CD14-positive monocyte (primary cell): ENCODE data around the gene CORO2A. TPM values are rescaled to one million over a fixed set of nuclear protein-coding genes. Genes with fewer than 3 reads are reported as not detected.

Source experiments
- DNase-seq, 3 donors: peaks; one replicate each; pipeline ENCODE4 v3.0.0-alpha.2; 2011 to 2022
- H2AFZ ChIP-seq: 2 replicates; pipeline ENCODE4 v1.6.0; 2012; ENCODE audit warnings: mild to moderate bottlenecking, low read depth, low read length, inconsistent platforms; ENCODE audit not compliant: insufficient read depth, poor library complexity, severe bottlenecking
- H3K27ac ChIP-seq, 2 donors: 1 replicate in 1 of 2; 2 replicates in 1 of 2; pipeline ENCODE4 v1.5.1; 2012 to 2013; ENCODE audit warnings: low read length in 2 of 2, control low read depth in 1 of 2, inconsistent platforms in 1 of 2, low read depth in 1 of 2, mild to moderate bottlenecking in 1 of 2
- H3K27me3 ChIP-seq, 2 donors: one replicate each; pipeline versions ENCODE4 v1.6.0 to v1.6.1; 2011 to 2013; ENCODE audit warnings: low read length in 2 of 2; ENCODE audit not compliant: control insufficient read depth in 2 of 2, insufficient read depth in 2 of 2
- H3K36me3 ChIP-seq, 2 donors: replicated peaks in 1 of 2; 1 replicate in 1 of 2; 2 replicates in 1 of 2; pipeline versions ENCODE4 v1.5.1 to v1.6.1; 2012 to 2013; ENCODE audit warnings: low read length in 2 of 2, control low read depth in 1 of 2, inconsistent platforms in 1 of 2, mild to moderate bottlenecking in 1 of 2; ENCODE audit not compliant: insufficient read depth in 2 of 2, control insufficient read depth in 1 of 2
- H3K4me1 ChIP-seq, 2 donors: 1 replicate in 1 of 2; 2 replicates in 1 of 2; pipeline versions ENCODE4 v1.5.1 to v1.6.1; 2012 to 2013; ENCODE audit warnings: low read length in 2 of 2, control low read depth in 1 of 2, inconsistent platforms in 1 of 2, mild to moderate bottlenecking in 1 of 2, moderate library complexity in 1 of 2; ENCODE audit not compliant: insufficient read depth in 2 of 2, control insufficient read depth in 1 of 2
- H3K4me2 ChIP-seq: replicated peaks from 2 replicates; pipeline ENCODE3; 2012; ENCODE audit warnings: low read length, moderate library complexity, mild to moderate bottlenecking; ENCODE audit not compliant: poor library complexity, severe bottlenecking; ENCODE audit errors: extremely low read depth
- H3K4me3 ChIP-seq, 3 experiments: fragments of 200-600 bp in 1 of 3; sonication (generic) in 1 of 3; replicated peaks in 1 of 3; 1 replicate in 2 of 3; 2 replicates in 1 of 3; pipeline ENCODE4 v1.5.1; 2011 to 2013; ENCODE audit warnings: low read length in 3 of 3, mild to moderate bottlenecking in 3 of 3, control low read depth in 2 of 3, low read depth in 2 of 3, inconsistent platforms in 1 of 3, moderate library complexity in 1 of 3
- H3K79me2 ChIP-seq: 2 replicates; pipeline ENCODE4 v1.6.0; 2012; ENCODE audit warnings: mild to moderate bottlenecking, control low read depth, inconsistent platforms, low read length, moderate library complexity; ENCODE audit not compliant: insufficient read depth
- H3K9ac ChIP-seq: 2 replicates; pipeline ENCODE4 v1.6.0; 2017; ENCODE audit warnings: low read length, mild to moderate bottlenecking; ENCODE audit not compliant: insufficient read depth, poor library complexity, severe bottlenecking
- H3K9me3 ChIP-seq, 2 donors: replicated peaks in 1 of 2; 1 replicate in 1 of 2; 2 replicates in 1 of 2; pipeline versions ENCODE4 v1.5.1 to v1.6.1; 2012 to 2013; ENCODE audit warnings: low read length in 2 of 2, control low read depth in 1 of 2; ENCODE audit not compliant: control insufficient read depth in 1 of 2, insufficient read depth in 1 of 2
- H4K20me1 ChIP-seq: 2 replicates; pipeline ENCODE4 v1.6.0; 2012; ENCODE audit warnings: mild to moderate bottlenecking, low read length, control low read depth, moderate library complexity; ENCODE audit not compliant: insufficient read depth
- H3K27ac Mint-ChIP-seq, 7 donors: one replicate each; pipeline ENCODE4 v1.8.0; 2020; ENCODE audit warnings: mild to moderate bottlenecking in 7 of 7, mixed read lengths in 7 of 7, moderate library complexity in 6 of 7, inconsistent platforms in 2 of 7
- H3K27me3 Mint-ChIP-seq, 3 donors: one replicate each; pipeline ENCODE4 v1.8.0; 2021 to 2022; ENCODE audit warnings: low read depth in 3 of 3, mild to moderate bottlenecking in 3 of 3, mixed read lengths in 3 of 3, moderate library complexity in 3 of 3, inconsistent platforms in 1 of 3
- H3K36me3 Mint-ChIP-seq, 2 donors: one replicate each; pipeline ENCODE4 v1.8.0; 2020; ENCODE audit warnings: mixed read lengths in 2 of 2, inconsistent platforms in 1 of 2, mild to moderate bottlenecking in 1 of 2
- H3K4me1 Mint-ChIP-seq: one replicate; pipeline ENCODE4 v1.8.0; 2020; ENCODE audit warnings: mild to moderate bottlenecking, mixed read lengths
- H3K4me3 Mint-ChIP-seq, 2 donors: one replicate each; pipeline ENCODE4 v1.8.0; 2020; ENCODE audit warnings: mild to moderate bottlenecking in 2 of 2, mixed read lengths in 2 of 2, moderate library complexity in 1 of 2
- H3K9me3 Mint-ChIP-seq, 7 donors: one replicate each; pipeline ENCODE4 v1.8.0; 2020 to 2022; ENCODE audit warnings: mixed read lengths in 7 of 7, mild to moderate bottlenecking in 6 of 7, moderate library complexity in 6 of 7, inconsistent platforms in 2 of 7
- CTCF ChIP-seq: fragments of 200-600 bp; IDR thresholded peaks from one replicate; pipeline ENCODE4 v1.8.0; 2022; ENCODE audit warnings: antibody characterized with exemption, mild to moderate bottlenecking
- WGBS: methylation state at CpG from one replicate; pipeline ENCODE4 v1.1.5; 2013; ENCODE audit warnings: missing lambda C conversion rate; ENCODE audit not compliant: insufficient coverage; 5-methylcytosine and 5-hydroxymethylcytosine counted together
- intact Hi-C, 2 donors: fragments of 100-400 bp; cut with micrococcal nuclease; formaldehyde crosslinking; loops; one replicate each; pipeline versions ENCODE4 v1.15.0 to v1.15.1; 2023
- polyA plus RNA-seq, 3 donors: library from polyadenylated mRNA; depleted of rRNA in 1 of 3; unstranded in 2 of 3; stranded (reverse) in 1 of 3; fragments of 300-500 nt in 2 of 3; fragments of >200 nt in 1 of 3; fragmentation: Illumina TruSeq in 2 of 3; gene quantifications; 1 replicate in 2 of 3; 2 replicates in 1 of 3; pipeline ENCODE4 v1.2.3, GENCODE V29; 2012 to 2021

Gene CORO2A
- polyA plus RNA-seq, 3 donors: 1.2 to 3.5 (median 2.1) TPM

- Mint-ChIP-seq H3K36me3 (peaks cover 86 to 96% of the 10 kb centered on the region in 2 donors), H3K27ac (peak overlapping the region in 3 of 7 donors; percentile 46 to 81 (median 60)), H3K4me3 (no peak overlapping the region), H3K4me1 (peaks cover 13% of the 10 kb centered on the region), H3K27me3 (no peaks in the 10 kb centered on the region), H3K9me3 (no peaks in the 10 kb centered on the region)
- DNase-seq: no peak
- 88% methylated on average over 3 of the region's 4 CpGs for WGBS
- peaks cover 63% of the 10 kb centered on the region for H4K20me1 ChIP-seq
- peak overlapping the region in 1 of 2 donors; percentile 52 for H3K27ac ChIP-seq
- peaks cover 22% of the 10 kb centered on the region for H3K79me2 ChIP-seq
- no peaks in the 10 kb centered on the region for H3K27me3 ChIP-seq
- peaks cover 92 to 99% of the 10 kb centered on the region in 2 donors for H3K36me3 ChIP-seq
- H3K4me1 ChIP-seq: no peaks in the 10 kb centered on the region
- H3K4me2 ChIP-seq: no peak overlapping the region
- TF ChIP-seq CTCF: no peak
- H3K9ac ChIP-seq: no peak overlapping the region
- intact Hi-C loops: no loop called here
- H3K4me3 ChIP-seq: no peak overlapping the region
- no peaks in the 10 kb centered on the region for H3K9me3 ChIP-seq
- no peak overlapping the region for H2AFZ ChIP-seq
Measured at GRCh38 chr9:98229090-98229395, 36.6 kb upstream of the CORO2A start.

GRCh38 chr9:98228392-98229089 lies 36.1 kb upstream of the CORO2A start:
- H3K27ac Mint-ChIP-seq: peak overlapping the region in 4 of 7 donors; percentile 19 to 81 (median 58)
- Histone ChIP-seq H3K4me2 (no peak overlapping the region), H3K4me3 (no peak overlapping the region), H2AFZ (no peak overlapping the region), H3K27me3 (no peaks in the 10 kb centered on the region), H3K79me2 (peaks cover 17% of the 10 kb centered on the region), H3K36me3 (peaks cover 87 to 97% of the 10 kb centered on the region in 2 donors), H3K9me3 (no peaks in the 10 kb centered on the region), H3K4me1 (peaks cover 2 to 4% of the 10 kb centered on the region in 2 donors), H3K27ac (peak overlapping the region in 1 of 2 donors; percentile 52), H4K20me1 (peaks cover 59% of the 10 kb centered on the region), H3K9ac (no peak overlapping the region)
- peaks cover 0 to under 1% (median 0%) of the 10 kb centered on the region in 3 donors for H3K27me3 Mint-ChIP-seq
- no peak overlapping the region for H3K4me3 Mint-ChIP-seq
- 100% methylated on average over 7 of the region's 10 CpGs for WGBS
- H3K36me3 Mint-ChIP-seq: peaks cover 82 to 96% of the 10 kb centered on the region in 2 donors
- DNase-seq: no peak
- peaks cover 17% of the 10 kb centered on the region for H3K4me1 Mint-ChIP-seq
- H3K9me3 Mint-ChIP-seq: no peaks in the 10 kb centered on the region
- no peak for TF ChIP-seq CTCF
- intact Hi-C loops: no loop called here
